Measurements from ENCODE around the gene SMYD3. TPM values are rescaled to one million over a fixed set of nuclear protein-coding genes. Genes with fewer than 3 reads are reported as not detected.

Gene SMYD3
- polyA plus RNA-seq, 2 of the 4 experiments (the other 2 are of a cell fraction): 18.2 to 35.2 TPM

DNA sequence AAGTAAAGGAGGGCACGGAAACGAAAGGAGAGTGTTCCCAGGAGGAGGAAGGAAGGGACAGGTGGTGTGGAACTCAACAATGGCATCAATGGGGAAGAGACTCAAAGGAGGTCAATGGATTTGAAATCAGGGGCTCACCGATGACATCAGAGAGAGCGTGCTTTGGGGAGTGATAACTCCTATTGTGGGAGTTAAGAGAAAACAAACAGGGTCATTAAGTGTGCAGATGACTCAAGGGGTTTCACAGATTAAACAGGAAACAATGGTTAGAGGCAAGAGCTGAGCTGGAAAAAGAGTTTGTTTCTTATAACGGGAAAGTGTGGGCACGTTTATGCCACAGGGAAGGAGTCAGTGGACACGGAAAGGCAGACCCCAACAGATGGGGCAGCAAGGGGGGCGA, 629.1 kb downstream of the SMYD3 start:
- Histone ChIP-seq H3K9me3 (no peaks in the 10 kb centered on the region), H3K4me1 (no peaks in the 10 kb centered on the region), H3K4me2 (no peak overlapping the region), H3K27ac (no peak overlapping the region), H3K4me3 (no peak overlapping the region)
- 66% methylated on average over 8 of the region's 8 CpGs for WGBS (ENCODE audit: missing lambda C conversion rate)
- POLR2A ChIA-PET: no interaction called here
- ATAC-seq: no peak
- FAIRE-seq: no peak
- CTCF ChIA-PET: no interaction called here
- TF ChIP-seq EHF (CRISPR knock-in tag; IDR thresholded peaks at IDR 0.05) (no peak), GATA3 (IDR thresholded peaks at IDR 0.05; ENCODE audit: borderline replicate concordance) (no peak), FOSB (CRISPR knock-in tag; IDR thresholded peaks at IDR 0.05) (no peak), MAFK (IDR thresholded peaks at IDR 0.05; ENCODE audit: partially characterized antibody) (no peak), BHLHE40 (IDR thresholded peaks at IDR 0.05; ENCODE audit: low read depth, low read length) (no peak), EHMT2 (IDR thresholded peaks at IDR 0.05; ENCODE audit: low read depth) (no peak), JUN (IDR thresholded peaks at IDR 0.05) (no peak)
- TF ChIP-seq, protein P1, sequence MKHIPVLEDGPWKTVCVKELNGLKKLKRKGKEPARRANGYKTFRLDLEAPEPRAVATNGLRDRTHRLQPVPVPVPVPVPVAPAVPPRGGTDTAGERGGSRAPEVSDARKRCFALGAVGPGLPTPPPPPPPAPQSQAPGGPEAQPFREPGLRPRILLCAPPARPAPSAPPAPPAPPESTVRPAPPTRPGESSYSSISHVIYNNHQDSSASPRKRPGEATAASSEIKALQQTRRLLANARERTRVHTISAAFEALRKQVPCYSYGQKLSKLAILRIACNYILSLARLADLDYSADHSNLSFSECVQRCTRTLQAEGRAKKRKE (CRISPR knock-in tag; IDR thresholded peaks at IDR 0.05; ENCODE audit: low read depth): no peak
- DNase-seq (ENCODE audit: low read depth in 1 of 2, low spot score in 1 of 2): no peak

DNA sequence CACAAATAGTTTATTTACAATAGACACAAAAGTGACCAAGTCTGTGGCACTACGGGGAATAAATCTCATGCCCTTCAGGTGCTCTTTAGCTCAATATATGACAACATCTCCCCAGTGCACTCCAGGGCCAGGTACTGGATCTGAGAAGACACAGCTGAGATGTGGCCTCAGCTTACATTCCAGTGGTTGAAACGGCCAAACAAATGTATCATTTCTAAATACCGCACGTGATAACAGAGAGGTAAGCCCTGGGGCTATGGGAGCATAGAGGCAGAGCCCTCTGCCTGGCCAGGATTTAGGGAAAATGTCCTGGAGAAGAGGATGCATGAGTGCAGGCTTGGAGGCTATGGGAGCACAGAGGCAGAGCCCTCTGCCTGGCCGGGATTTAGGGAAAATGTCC, 630.5 kb downstream of the SMYD3 start:
- no peaks in the 10 kb centered on the region for H3K9me3 ChIP-seq
- ChIA-PET POLR2A (no interaction called here), CTCF (no interaction called here)
- TF ChIP-seq RNF2 (IDR thresholded peaks at IDR 0.05; ENCODE audit: borderline replicate concordance, low read depth) (no peak), ZFP36 (IDR thresholded peaks at IDR 0.05; ENCODE audit: borderline replicate concordance, partially characterized antibody) (no peak), SMC3 (IDR thresholded peaks at IDR 0.05) (no peak), KDM5A (IDR thresholded peaks at IDR 0.05) (no peak), POLR2AphosphoS2 (conservative IDR thresholded peaks at IDR 0.05; ENCODE audit: low read length) (no peak), TFCP2L1 (CRISPR knock-in tag; IDR thresholded peaks at IDR 0.05) (no peak), HOXB13 (CRISPR knock-in tag; IDR thresholded peaks at IDR 0.05; ENCODE audit: low read depth) (no peak), SREBF2 (IDR thresholded peaks at IDR 0.05) (no peak), ZSCAN20 (CRISPR knock-in tag; IDR thresholded peaks at IDR 0.05) (no peak), RAD21 (conservative IDR thresholded peaks at IDR 0.05 in 1 of 2, IDR thresholded peaks at IDR 0.05 in 1 of 2) (no peak)
- TF ChIP-seq, protein P2, sequence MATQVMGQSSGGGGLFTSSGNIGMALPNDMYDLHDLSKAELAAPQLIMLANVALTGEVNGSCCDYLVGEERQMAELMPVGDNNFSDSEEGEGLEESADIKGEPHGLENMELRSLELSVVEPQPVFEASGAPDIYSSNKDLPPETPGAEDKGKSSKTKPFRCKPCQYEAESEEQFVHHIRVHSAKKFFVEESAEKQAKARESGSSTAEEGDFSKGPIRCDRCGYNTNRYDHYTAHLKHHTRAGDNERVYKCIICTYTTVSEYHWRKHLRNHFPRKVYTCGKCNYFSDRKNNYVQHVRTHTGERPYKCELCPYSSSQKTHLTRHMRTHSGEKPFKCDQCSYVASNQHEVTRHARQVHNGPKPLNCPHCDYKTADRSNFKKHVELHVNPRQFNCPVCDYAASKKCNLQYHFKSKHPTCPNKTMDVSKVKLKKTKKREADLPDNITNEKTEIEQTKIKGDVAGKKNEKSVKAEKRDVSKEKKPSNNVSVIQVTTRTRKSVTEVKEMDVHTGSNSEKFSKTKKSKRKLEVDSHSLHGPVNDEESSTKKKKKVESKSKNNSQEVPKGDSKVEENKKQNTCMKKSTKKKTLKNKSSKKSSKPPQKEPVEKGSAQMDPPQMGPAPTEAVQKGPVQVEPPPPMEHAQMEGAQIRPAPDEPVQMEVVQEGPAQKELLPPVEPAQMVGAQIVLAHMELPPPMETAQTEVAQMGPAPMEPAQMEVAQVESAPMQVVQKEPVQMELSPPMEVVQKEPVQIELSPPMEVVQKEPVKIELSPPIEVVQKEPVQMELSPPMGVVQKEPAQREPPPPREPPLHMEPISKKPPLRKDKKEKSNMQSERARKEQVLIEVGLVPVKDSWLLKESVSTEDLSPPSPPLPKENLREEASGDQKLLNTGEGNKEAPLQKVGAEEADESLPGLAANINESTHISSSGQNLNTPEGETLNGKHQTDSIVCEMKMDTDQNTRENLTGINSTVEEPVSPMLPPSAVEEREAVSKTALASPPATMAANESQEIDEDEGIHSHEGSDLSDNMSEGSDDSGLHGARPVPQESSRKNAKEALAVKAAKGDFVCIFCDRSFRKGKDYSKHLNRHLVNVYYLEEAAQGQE (IDR thresholded peaks at IDR 0.05): no peak
- TF ChIP-seq, protein P3, sequence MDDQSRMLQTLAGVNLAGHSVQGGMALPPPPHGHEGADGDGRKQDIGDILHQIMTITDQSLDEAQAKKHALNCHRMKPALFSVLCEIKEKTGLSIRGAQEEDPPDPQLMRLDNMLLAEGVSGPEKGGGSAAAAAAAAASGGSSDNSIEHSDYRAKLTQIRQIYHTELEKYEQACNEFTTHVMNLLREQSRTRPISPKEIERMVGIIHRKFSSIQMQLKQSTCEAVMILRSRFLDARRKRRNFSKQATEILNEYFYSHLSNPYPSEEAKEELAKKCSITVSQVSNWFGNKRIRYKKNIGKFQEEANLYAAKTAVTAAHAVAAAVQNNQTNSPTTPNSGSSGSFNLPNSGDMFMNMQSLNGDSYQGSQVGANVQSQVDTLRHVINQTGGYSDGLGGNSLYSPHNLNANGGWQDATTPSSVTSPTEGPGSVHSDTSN (IDR thresholded peaks at IDR 0.05): no peak
- TF ChIP-seq, protein P1 (CRISPR knock-in tag; IDR thresholded peaks at IDR 0.05; ENCODE audit: low read depth): no peak
- TF ChIP-seq, protein P4, sequence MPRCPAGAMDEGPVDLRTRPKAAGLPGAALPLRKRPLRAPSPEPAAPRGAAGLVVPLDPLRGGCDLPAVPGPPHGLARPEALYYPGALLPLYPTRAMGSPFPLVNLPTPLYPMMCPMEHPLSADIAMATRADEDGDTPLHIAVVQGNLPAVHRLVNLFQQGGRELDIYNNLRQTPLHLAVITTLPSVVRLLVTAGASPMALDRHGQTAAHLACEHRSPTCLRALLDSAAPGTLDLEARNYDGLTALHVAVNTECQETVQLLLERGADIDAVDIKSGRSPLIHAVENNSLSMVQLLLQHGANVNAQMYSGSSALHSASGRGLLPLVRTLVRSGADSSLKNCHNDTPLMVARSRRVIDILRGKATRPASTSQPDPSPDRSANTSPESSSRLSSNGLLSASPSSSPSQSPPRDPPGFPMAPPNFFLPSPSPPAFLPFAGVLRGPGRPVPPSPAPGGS (IDR thresholded peaks at IDR 0.05): no peak
- no peak overlapping the region for H3K27ac ChIP-seq
- FAIRE-seq (no peak), ATAC-seq (no peak), DNase-seq (ENCODE audit: low read depth in 1 of 2, low spot score in 1 of 2) (no peak)
- H3K4me3 ChIP-seq: no peak overlapping the region
- H3K4me2 ChIP-seq: no peak overlapping the region
- WGBS (ENCODE audit: missing lambda C conversion rate): 65% methylated on average over 5 of the region's 5 CpGs
- no peaks in the 10 kb centered on the region for H3K4me1 ChIP-seq
